CD14-positive monocyte (primary cell): Measurements from ENCODE around the gene TRAPPC12. TPM values are rescaled to one million over a fixed set of nuclear protein-coding genes. Genes with fewer than 3 reads are reported as not detected.

Experiments used
- DNase-seq, 3 donors: peaks; one replicate each; pipeline ENCODE4 v3.0.0-alpha.2; 2011 to 2022
- H2AFZ ChIP-seq: 2 replicates; pipeline ENCODE4 v1.6.0; 2012; ENCODE audit warnings: mild to moderate bottlenecking, low read depth, low read length, inconsistent platforms; ENCODE audit not compliant: insufficient read depth, poor library complexity, severe bottlenecking
- H3K27ac ChIP-seq, 2 donors: 1 replicate in 1 of 2; 2 replicates in 1 of 2; pipeline ENCODE4 v1.5.1; 2012 to 2013; ENCODE audit warnings: low read length in 2 of 2, control low read depth in 1 of 2, inconsistent platforms in 1 of 2, low read depth in 1 of 2, mild to moderate bottlenecking in 1 of 2
- H3K27me3 ChIP-seq, 2 donors: one replicate each; pipeline versions ENCODE4 v1.6.0 to v1.6.1; 2011 to 2013; ENCODE audit warnings: low read length in 2 of 2; ENCODE audit not compliant: control insufficient read depth in 2 of 2, insufficient read depth in 2 of 2
- H3K36me3 ChIP-seq, 2 donors: replicated peaks in 1 of 2; 1 replicate in 1 of 2; 2 replicates in 1 of 2; pipeline versions ENCODE4 v1.5.1 to v1.6.1; 2012 to 2013; ENCODE audit warnings: low read length in 2 of 2, control low read depth in 1 of 2, inconsistent platforms in 1 of 2, mild to moderate bottlenecking in 1 of 2; ENCODE audit not compliant: insufficient read depth in 2 of 2, control insufficient read depth in 1 of 2
- H3K4me1 ChIP-seq, 2 donors: 1 replicate in 1 of 2; 2 replicates in 1 of 2; pipeline versions ENCODE4 v1.5.1 to v1.6.1; 2012 to 2013; ENCODE audit warnings: low read length in 2 of 2, control low read depth in 1 of 2, inconsistent platforms in 1 of 2, mild to moderate bottlenecking in 1 of 2, moderate library complexity in 1 of 2; ENCODE audit not compliant: insufficient read depth in 2 of 2, control insufficient read depth in 1 of 2
- H3K4me2 ChIP-seq: replicated peaks from 2 replicates; pipeline ENCODE3; 2012; ENCODE audit warnings: low read length, moderate library complexity, mild to moderate bottlenecking; ENCODE audit not compliant: poor library complexity, severe bottlenecking; ENCODE audit errors: extremely low read depth
- H3K4me3 ChIP-seq, 3 experiments: fragments of 200-600 bp in 1 of 3; sonication (generic) in 1 of 3; replicated peaks in 1 of 3; 1 replicate in 2 of 3; 2 replicates in 1 of 3; pipeline ENCODE4 v1.5.1; 2011 to 2013; ENCODE audit warnings: low read length in 3 of 3, mild to moderate bottlenecking in 3 of 3, control low read depth in 2 of 3, low read depth in 2 of 3, inconsistent platforms in 1 of 3, moderate library complexity in 1 of 3
- H3K79me2 ChIP-seq: 2 replicates; pipeline ENCODE4 v1.6.0; 2012; ENCODE audit warnings: mild to moderate bottlenecking, control low read depth, inconsistent platforms, low read length, moderate library complexity; ENCODE audit not compliant: insufficient read depth
- H3K9ac ChIP-seq: 2 replicates; pipeline ENCODE4 v1.6.0; 2017; ENCODE audit warnings: low read length, mild to moderate bottlenecking; ENCODE audit not compliant: insufficient read depth, poor library complexity, severe bottlenecking
- H3K9me3 ChIP-seq, 2 donors: replicated peaks in 1 of 2; 1 replicate in 1 of 2; 2 replicates in 1 of 2; pipeline versions ENCODE4 v1.5.1 to v1.6.1; 2012 to 2013; ENCODE audit warnings: low read length in 2 of 2, control low read depth in 1 of 2; ENCODE audit not compliant: control insufficient read depth in 1 of 2, insufficient read depth in 1 of 2
- H4K20me1 ChIP-seq: 2 replicates; pipeline ENCODE4 v1.6.0; 2012; ENCODE audit warnings: mild to moderate bottlenecking, low read length, control low read depth, moderate library complexity; ENCODE audit not compliant: insufficient read depth
- H3K27ac Mint-ChIP-seq, 7 donors: one replicate each; pipeline ENCODE4 v1.8.0; 2020; ENCODE audit warnings: mild to moderate bottlenecking in 7 of 7, mixed read lengths in 7 of 7, moderate library complexity in 6 of 7, inconsistent platforms in 2 of 7
- H3K27me3 Mint-ChIP-seq, 3 donors: one replicate each; pipeline ENCODE4 v1.8.0; 2021 to 2022; ENCODE audit warnings: low read depth in 3 of 3, mild to moderate bottlenecking in 3 of 3, mixed read lengths in 3 of 3, moderate library complexity in 3 of 3, inconsistent platforms in 1 of 3
- H3K36me3 Mint-ChIP-seq, 2 donors: one replicate each; pipeline ENCODE4 v1.8.0; 2020; ENCODE audit warnings: mixed read lengths in 2 of 2, inconsistent platforms in 1 of 2, mild to moderate bottlenecking in 1 of 2
- H3K4me1 Mint-ChIP-seq: one replicate; pipeline ENCODE4 v1.8.0; 2020; ENCODE audit warnings: mild to moderate bottlenecking, mixed read lengths
- H3K4me3 Mint-ChIP-seq, 2 donors: one replicate each; pipeline ENCODE4 v1.8.0; 2020; ENCODE audit warnings: mild to moderate bottlenecking in 2 of 2, mixed read lengths in 2 of 2, moderate library complexity in 1 of 2
- H3K9me3 Mint-ChIP-seq, 7 donors: one replicate each; pipeline ENCODE4 v1.8.0; 2020 to 2022; ENCODE audit warnings: mixed read lengths in 7 of 7, mild to moderate bottlenecking in 6 of 7, moderate library complexity in 6 of 7, inconsistent platforms in 2 of 7
- CTCF ChIP-seq: fragments of 200-600 bp; IDR thresholded peaks from one replicate; pipeline ENCODE4 v1.8.0; 2022; ENCODE audit warnings: antibody characterized with exemption, mild to moderate bottlenecking
- WGBS: methylation state at CpG from one replicate; pipeline ENCODE4 v1.1.5; 2013; ENCODE audit warnings: missing lambda C conversion rate; ENCODE audit not compliant: insufficient coverage; 5-methylcytosine and 5-hydroxymethylcytosine counted together
- intact Hi-C, 2 donors: fragments of 100-400 bp; cut with micrococcal nuclease; formaldehyde crosslinking; loops; one replicate each; pipeline versions ENCODE4 v1.15.0 to v1.15.1; 2023
- polyA plus RNA-seq, 3 donors: library from polyadenylated mRNA; depleted of rRNA in 1 of 3; unstranded in 2 of 3; stranded (reverse) in 1 of 3; fragments of 300-500 nt in 2 of 3; fragments of >200 nt in 1 of 3; fragmentation: Illumina TruSeq in 2 of 3; gene quantifications; 1 replicate in 2 of 3; 2 replicates in 1 of 3; pipeline ENCODE4 v1.2.3, GENCODE V29; 2012 to 2021

The TRAPPC12 gene
- polyA plus RNA-seq, 3 donors = 26.6 to 72.1 (median 44.7) TPM

GRCh38 chr2:3454802-3455201 is 75.3 kb downstream of the TRAPPC12 start:
- H3K9ac ChIP-seq = no peak overlapping the region
- Mint-ChIP-seq H3K27me3 (peaks cover 0 to 3% (median 2%) of the 10 kb centered on the region in 3 donors), H3K4me3 (no peak overlapping the region), H3K27ac (no peak overlapping the region), H3K4me1 (no peaks in the 10 kb centered on the region), H3K36me3 (peaks cover 65 to 86% of the 10 kb centered on the region in 2 donors), H3K9me3 (peaks cover 0 to 3% (median 0%) of the 10 kb centered on the region in 7 donors)
- H3K36me3 ChIP-seq = peaks cover 69 to 96% of the 10 kb centered on the region in 2 donors
- DNase-seq = no peak
- H3K4me3 ChIP-seq = no peak overlapping the region
- H2AFZ ChIP-seq = no peak overlapping the region
- H3K4me1 ChIP-seq = no peaks in the 10 kb centered on the region
- H3K4me2 ChIP-seq = no peak overlapping the region
- no peaks in the 10 kb centered on the region for H3K27me3 ChIP-seq
- intact Hi-C loops = no loop called here
- 100% methylated on average over 12 of the region's 22 CpGs for WGBS
- no peaks in the 10 kb centered on the region for H3K9me3 ChIP-seq
- no peak overlapping the region for H3K27ac ChIP-seq
- TF ChIP-seq CTCF = no peak
- no peaks in the 10 kb centered on the region for H3K79me2 ChIP-seq
- no peaks in the 10 kb centered on the region for H4K20me1 ChIP-seq

GRCh38 chr2:3456125-3456524 is 76.6 kb downstream of the TRAPPC12 start:
- H3K9ac ChIP-seq = no peak overlapping the region
- peaks cover 63 to 85% of the 10 kb centered on the region in 2 donors for H3K36me3 Mint-ChIP-seq
- WGBS = 100% methylated on average over 4 of the region's 14 CpGs
- no peak overlapping the region for H2AFZ ChIP-seq
- no peak overlapping the region for H3K4me3 ChIP-seq
- peaks cover 0 to 3% (median 2%) of the 10 kb centered on the region in 3 donors for H3K27me3 Mint-ChIP-seq
- H3K9me3 Mint-ChIP-seq = peaks cover 0 to 3% (median 0%) of the 10 kb centered on the region in 7 donors
- no peak for TF ChIP-seq CTCF
- DNase-seq = no peak
- peaks cover 61 to 96% of the 10 kb centered on the region in 2 donors for H3K36me3 ChIP-seq
- no peak overlapping the region for H3K4me2 ChIP-seq
- H3K9me3 ChIP-seq = no peaks in the 10 kb centered on the region
- no peaks in the 10 kb centered on the region for H3K4me1 Mint-ChIP-seq
- H3K4me1 ChIP-seq = no peaks in the 10 kb centered on the region
- no peak overlapping the region for H3K4me3 Mint-ChIP-seq
- no peaks in the 10 kb centered on the region for H3K79me2 ChIP-seq
- no peak overlapping the region for H3K27ac ChIP-seq
- H4K20me1 ChIP-seq = no peaks in the 10 kb centered on the region
- no peaks in the 10 kb centered on the region for H3K27me3 ChIP-seq
- H3K27ac Mint-ChIP-seq = no peak overlapping the region
- intact Hi-C loops = no loop called here
